SU-DHL-6 (cell line): ENCODE data around the gene DAPK1.
"Not testable (repeated sequence)": the region's sequence is repeated elsewhere in the genome, so short reads cannot be mapped to it uniquely, and the experiment has no call there.

Experiments used
- H2AFZ ChIP-seq: fragments of 200-600 bp; sonication (generic); 2 replicates; pipeline ENCODE4 v1.6.1; 2014; ENCODE audit warnings: low read depth, mild to moderate bottlenecking, moderate library complexity, mixed read lengths, antibody characterized with exemption, low read length; ENCODE audit not compliant: severe bottlenecking
- H3F3A ChIP-seq: fragments of 200-600 bp; shearing (Covaris generic); 2 replicates; pipeline ENCODE4 v1.6.0; 2016; ENCODE audit warnings: antibody characterized with exemption, mild to moderate bottlenecking; ENCODE audit not compliant: insufficient read depth
- H3K27ac ChIP-seq: fragments of 200-600 bp; sonication (generic); 2 replicates; pipeline ENCODE4 v1.5.1; 2016; ENCODE audit warnings: low read depth, mild to moderate bottlenecking, low read length, moderate library complexity, mixed read lengths
- H3K27me3 ChIP-seq: fragments of 200-600 bp; sonication (generic), shearing (Covaris generic); 2 replicates; pipeline ENCODE4 v1.6.0; 2014; ENCODE audit warnings: mild to moderate bottlenecking, low read length
- H3K36me3 ChIP-seq: fragments of 200-600 bp; sonication (generic); 2 replicates; pipeline ENCODE4 v1.6.1; 2014; ENCODE audit warnings: mild to moderate bottlenecking, low read length, mixed read lengths
- H3K4me2 ChIP-seq: fragments of 300-600, 200-600 bp; shearing (Covaris generic), sonication (generic); 2 replicates; pipeline ENCODE4 v1.6.0; 2014; ENCODE audit warnings: low read length, low read depth, mild to moderate bottlenecking; ENCODE audit not compliant: poor library complexity, severe bottlenecking
- H3K4me3 ChIP-seq: fragments of 200-600 bp; sonication (generic); 2 replicates; pipeline ENCODE4 v1.5.1; 2014; ENCODE audit warnings: antibody characterized with exemption, low read length, mild to moderate bottlenecking, mixed read lengths; ENCODE audit not compliant: insufficient read depth, poor library complexity, severe bottlenecking
- H3K79me2 ChIP-seq: fragments of 200-600 bp; sonication (generic); 2 replicates; pipeline ENCODE4 v1.6.1; 2014; ENCODE audit warnings: mild to moderate bottlenecking, low read length, moderate library complexity; ENCODE audit not compliant: insufficient read depth
- H3K9ac ChIP-seq: fragments of 200-600 bp; sonication (generic); 2 replicates; pipeline ENCODE4 v1.7.0; 2014; ENCODE audit warnings: mild to moderate bottlenecking, low read length
- H3K9me2 ChIP-seq: fragments of 200-600 bp; sonication (generic); replicated peaks from 2 replicates; pipeline ENCODE4 v1.6.1; 2014; ENCODE audit warnings: low read length; ENCODE audit not compliant: insufficient read depth
- H3K9me3 ChIP-seq: fragments of 200-600 bp; sonication (generic); 2 replicates; pipeline ENCODE4 v1.6.1; 2014; ENCODE audit warnings: low read length, mixed read lengths; ENCODE audit not compliant: insufficient read depth
- H4K20me1 ChIP-seq: fragments of 200-600 bp; sonication (generic); 2 replicates; pipeline ENCODE4 v1.6.1; 2014; ENCODE audit warnings: low read depth, mild to moderate bottlenecking, antibody characterized with exemption, low read length, moderate library complexity, mixed read lengths
- EZH2phosphoT487 ChIP-seq: fragments of 200-600 bp; sonication (generic), shearing (Covaris generic); conservative IDR thresholded peaks from 2 replicates; pipeline ENCODE4 v1.6.1; 2018; ENCODE audit warnings: mild to moderate bottlenecking, antibody characterized with exemption, low read length, moderate library complexity, mixed read lengths
- TF ChIP-seq, protein P1 (sequence below): fragments of 200-600 bp; sonication (generic); IDR thresholded peaks from one replicate; pipeline ENCODE4 v1.5.1; 2017; ENCODE audit warnings: antibody characterized with exemption, mild to moderate bottlenecking, low read length, moderate library complexity; ENCODE audit not compliant: insufficient read depth, poor library complexity, severe bottlenecking

DAPK1 gene

DNA sequence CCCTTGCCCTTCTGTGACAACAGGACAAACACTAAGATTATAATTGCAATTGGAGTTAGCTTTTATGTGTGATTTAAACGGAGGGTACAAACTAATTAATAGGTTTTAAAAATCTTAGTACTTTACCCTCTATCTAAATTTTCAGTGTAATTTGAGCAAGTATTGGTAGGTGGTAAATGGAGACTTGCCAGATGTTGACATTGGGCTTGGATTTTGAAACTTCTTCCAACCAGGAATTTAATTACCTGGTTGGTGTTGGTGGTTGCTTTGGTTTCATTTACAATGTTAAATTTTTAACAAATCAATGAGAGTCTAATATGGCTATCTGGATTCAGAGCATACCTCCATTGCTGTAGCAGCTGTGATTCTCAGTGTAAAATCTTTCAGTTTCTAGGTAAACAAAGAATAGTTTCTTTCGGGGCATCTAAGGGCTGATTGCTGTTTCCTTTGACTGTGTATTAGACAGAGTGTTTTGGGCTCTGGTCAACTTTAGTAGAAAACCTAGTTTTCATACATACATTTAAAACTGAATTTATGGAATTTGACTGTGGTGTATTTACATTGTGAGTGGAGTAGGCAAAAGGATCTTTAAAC is 1.9 kb downstream of the DAPK1 start:
- TF ChIP-seq EZH2phosphoT487 = no peak
- TF ChIP-seq, protein P1, sequence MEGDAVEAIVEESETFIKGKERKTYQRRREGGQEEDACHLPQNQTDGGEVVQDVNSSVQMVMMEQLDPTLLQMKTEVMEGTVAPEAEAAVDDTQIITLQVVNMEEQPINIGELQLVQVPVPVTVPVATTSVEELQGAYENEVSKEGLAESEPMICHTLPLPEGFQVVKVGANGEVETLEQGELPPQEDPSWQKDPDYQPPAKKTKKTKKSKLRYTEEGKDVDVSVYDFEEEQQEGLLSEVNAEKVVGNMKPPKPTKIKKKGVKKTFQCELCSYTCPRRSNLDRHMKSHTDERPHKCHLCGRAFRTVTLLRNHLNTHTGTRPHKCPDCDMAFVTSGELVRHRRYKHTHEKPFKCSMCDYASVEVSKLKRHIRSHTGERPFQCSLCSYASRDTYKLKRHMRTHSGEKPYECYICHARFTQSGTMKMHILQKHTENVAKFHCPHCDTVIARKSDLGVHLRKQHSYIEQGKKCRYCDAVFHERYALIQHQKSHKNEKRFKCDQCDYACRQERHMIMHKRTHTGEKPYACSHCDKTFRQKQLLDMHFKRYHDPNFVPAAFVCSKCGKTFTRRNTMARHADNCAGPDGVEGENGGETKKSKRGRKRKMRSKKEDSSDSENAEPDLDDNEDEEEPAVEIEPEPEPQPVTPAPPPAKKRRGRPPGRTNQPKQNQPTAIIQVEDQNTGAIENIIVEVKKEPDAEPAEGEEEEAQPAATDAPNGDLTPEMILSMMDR = no peak
- Histone ChIP-seq H3K9me3 (no peaks in the 10 kb centered on the region), H2AFZ (no peak overlapping the region), H3K4me3 (no peak overlapping the region), H3K4me2 (no peak overlapping the region), H4K20me1 (no peaks in the 10 kb centered on the region), H3K36me3 (no peaks in the 10 kb centered on the region), H3F3A (no peaks in the 10 kb centered on the region), H3K9me2 (no peaks in the 10 kb centered on the region), H3K79me2 (no peaks in the 10 kb centered on the region), H3K9ac (no peak overlapping the region), H3K27me3 (no peaks in the 10 kb centered on the region), H3K27ac (no peak overlapping the region)

DNA sequence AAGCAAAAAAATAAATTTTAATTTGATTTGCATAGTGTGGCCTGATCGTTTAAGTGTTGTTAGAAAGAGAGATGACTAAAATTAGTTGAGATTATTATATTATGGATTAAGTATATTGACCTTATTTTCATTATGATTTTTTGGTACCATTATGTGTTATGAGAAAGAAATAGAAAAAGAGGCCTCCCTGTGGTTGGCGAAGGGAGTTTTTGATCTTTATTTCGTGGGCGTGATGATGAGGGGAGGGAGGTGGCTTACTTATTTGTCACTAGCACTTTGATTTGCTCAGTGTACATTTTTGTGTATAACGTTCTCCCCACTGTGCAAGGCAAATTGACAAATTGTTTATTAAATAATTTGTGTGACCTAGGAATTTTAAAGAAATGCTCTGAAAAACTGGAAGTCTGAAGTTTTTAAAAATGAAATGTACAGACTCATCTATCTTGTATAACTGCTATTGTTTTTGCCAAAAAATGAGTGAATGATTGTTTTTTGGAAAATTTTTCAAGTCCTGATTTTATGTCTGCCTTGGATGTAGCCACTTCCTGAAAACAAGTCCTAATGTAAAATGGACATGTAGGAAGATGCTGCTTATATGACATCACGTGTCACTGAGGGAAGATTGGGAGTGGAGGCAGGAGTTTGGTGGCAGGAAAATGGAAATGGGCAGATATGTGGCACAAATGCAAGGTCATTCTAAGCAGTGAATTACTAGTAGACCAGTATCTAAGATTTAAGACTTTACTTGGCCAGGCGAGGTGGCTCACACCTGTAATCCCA is 3.0 kb downstream of the DAPK1 start:
- H4K20me1 ChIP-seq = no peaks in the 10 kb centered on the region
- no peak overlapping the region for H2AFZ ChIP-seq
- no peak for TF ChIP-seq EZH2phosphoT487
- TF ChIP-seq, protein P1 = no peak
- no peaks in the 10 kb centered on the region for H3K9me3 ChIP-seq
- H3K9me2 ChIP-seq = no peaks in the 10 kb centered on the region
- H3K36me3 ChIP-seq = no peaks in the 10 kb centered on the region
- H3K4me2 ChIP-seq = no peak overlapping the region
- no peaks in the 10 kb centered on the region for H3K79me2 ChIP-seq
- H3K27ac ChIP-seq = no peak overlapping the region
- no peak overlapping the region for H3K4me3 ChIP-seq
- H3K9ac ChIP-seq = no peak overlapping the region
- no peaks in the 10 kb centered on the region for H3K27me3 ChIP-seq
- no peaks in the 10 kb centered on the region for H3F3A ChIP-seq

DNA sequence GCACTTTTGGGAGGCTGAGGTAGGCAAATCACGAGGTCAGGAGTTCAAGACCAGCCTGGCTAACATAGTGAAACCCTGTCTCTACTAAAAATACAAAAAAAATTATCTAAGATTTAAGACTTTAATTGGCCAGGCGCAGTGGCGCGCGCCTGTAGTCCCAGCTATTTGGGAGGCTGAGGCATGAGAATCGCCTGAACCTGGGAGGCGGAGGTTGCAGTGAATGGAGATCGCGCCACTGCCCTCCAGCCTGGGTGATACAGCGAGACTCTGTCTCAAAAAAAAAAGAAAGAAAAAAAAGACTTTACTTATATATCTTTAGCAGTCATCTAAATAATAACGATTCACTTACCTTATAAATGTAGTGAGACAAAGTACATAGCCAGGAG is 3.6 kb downstream of the DAPK1 start:
- not testable (repeated sequence) for H3K27ac ChIP-seq, H2AFZ ChIP-seq, H3K79me2 ChIP-seq, H3K4me3 ChIP-seq, H3K36me3 ChIP-seq, H3K4me2 ChIP-seq, H3F3A ChIP-seq, H3K27me3 ChIP-seq, H3K9me3 ChIP-seq, H3K9ac ChIP-seq, H3K9me2 ChIP-seq, H4K20me1 ChIP-seq

DNA sequence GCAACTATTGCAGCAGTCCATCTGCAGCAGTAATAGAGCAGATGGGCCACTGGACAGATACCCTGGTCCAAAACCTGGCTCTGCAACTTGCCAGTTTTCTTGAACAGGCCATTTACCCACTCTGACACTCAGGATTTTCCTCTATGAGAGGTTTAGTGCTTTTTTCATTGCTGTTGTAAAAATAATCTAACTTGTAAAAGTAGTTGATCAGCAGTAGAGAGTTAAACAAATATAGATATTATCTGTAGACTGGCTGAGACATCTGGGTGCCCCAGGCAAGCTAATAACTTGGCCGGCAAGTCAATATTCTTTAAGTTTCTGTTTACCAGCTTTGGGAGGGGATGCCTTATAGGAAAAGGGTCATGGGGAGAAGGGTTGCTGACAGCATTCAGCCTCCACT is 4.1 kb downstream of the DAPK1 start:
- Histone ChIP-seq H2AFZ (no peak overlapping the region), H3F3A (no peaks in the 10 kb centered on the region), H3K27ac (no peak overlapping the region), H3K36me3 (no peaks in the 10 kb centered on the region), H3K9ac (no peak overlapping the region), H3K27me3 (no peaks in the 10 kb centered on the region), H3K4me2 (no peak overlapping the region), H4K20me1 (no peaks in the 10 kb centered on the region), H3K9me3 (no peaks in the 10 kb centered on the region), H3K79me2 (no peaks in the 10 kb centered on the region), H3K9me2 (no peaks in the 10 kb centered on the region), H3K4me3 (no peak overlapping the region)
- no peak for TF ChIP-seq EZH2phosphoT487
- TF ChIP-seq, protein P1 = no peak
